ENCODE measurements around the gene ITPRIP.

ITPRIP gene

GRCh38 chr10:104351061-104351702, 12.9 kb upstream of the ITPRIP start:
- H3K4me3 ChIP-seq (ENCODE audit: low read depth in 1 of 2, low read length in 2 of 2) = no peak overlapping the region
- H3K9me3 ChIP-seq (ENCODE audit: control insufficient read depth in 1 of 2, low read length in 2 of 2) = no peaks in the 10 kb centered on the region
- no peak overlapping the region for H3K27ac ChIP-seq (ENCODE audit: low read length)
- no peaks in the 10 kb centered on the region for H3K27me3 ChIP-seq (ENCODE audit: low read depth, low read length)
- no peaks in the 10 kb centered on the region for H3K36me3 ChIP-seq (ENCODE audit: control insufficient read depth in 1 of 2, insufficient read depth in 2 of 2, low read length in 2 of 2)
- peaks cover 7 to 13% of the 10 kb centered on the region in 2 donors for H3K4me1 ChIP-seq (ENCODE audit: control insufficient read depth in 1 of 2, insufficient read depth in 2 of 2, low read length in 2 of 2)

DNA sequence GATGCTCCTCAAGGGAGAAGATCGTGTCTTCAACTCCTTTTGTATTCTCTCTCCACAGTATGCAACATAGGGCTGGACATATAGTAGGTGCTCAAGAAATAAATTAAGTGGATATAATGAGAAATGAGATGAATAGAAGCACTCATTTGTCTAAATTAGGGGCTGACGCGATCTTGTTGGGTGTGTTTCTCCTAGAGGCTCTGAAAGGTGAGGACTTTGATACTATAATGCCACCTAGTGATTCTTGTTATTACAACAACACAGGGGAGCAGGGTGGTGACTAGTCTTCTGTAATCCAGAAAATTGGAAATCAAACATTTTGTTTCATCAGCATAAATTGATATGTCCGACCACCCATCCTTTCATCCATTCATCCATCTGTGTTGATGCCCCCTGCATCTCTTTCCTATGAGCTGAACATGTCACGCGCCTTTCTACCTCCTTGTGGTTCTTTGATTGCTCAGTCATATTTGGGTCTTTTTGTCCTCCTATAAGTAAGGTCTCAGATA, 11.9 kb upstream of the ITPRIP start:
- Histone ChIP-seq H3K9me3 (ENCODE audit: control insufficient read depth in 1 of 2, low read length in 2 of 2) (no peaks in the 10 kb centered on the region), H3K4me1 (ENCODE audit: control insufficient read depth in 1 of 2, insufficient read depth in 2 of 2, low read length in 2 of 2) (peaks cover 7 to 13% of the 10 kb centered on the region in 2 donors), H3K27ac (ENCODE audit: low read length) (peak overlapping the region; percentile 64), H3K36me3 (ENCODE audit: control insufficient read depth in 1 of 2, insufficient read depth in 2 of 2, low read length in 2 of 2) (no peaks in the 10 kb centered on the region), H3K27me3 (ENCODE audit: low read depth, low read length) (no peaks in the 10 kb centered on the region), H3K4me3 (ENCODE audit: low read depth in 1 of 2, low read length in 2 of 2) (peak overlapping the region; percentile 27 to 37)

GRCh38 chr10:104349623-104350126, 11.4 kb upstream of the ITPRIP start:
- Histone ChIP-seq H3K27me3 (ENCODE audit: low read depth, low read length) (no peaks in the 10 kb centered on the region), H3K9me3 (ENCODE audit: control insufficient read depth in 1 of 2, low read length in 2 of 2) (no peaks in the 10 kb centered on the region), H3K4me3 (ENCODE audit: low read depth in 1 of 2, low read length in 2 of 2) (peak overlapping the region; percentile 27 to 37), H3K4me1 (ENCODE audit: control insufficient read depth in 1 of 2, insufficient read depth in 2 of 2, low read length in 2 of 2) (peaks cover 7 to 13% of the 10 kb centered on the region in 2 donors), H3K27ac (ENCODE audit: low read length) (peak overlapping the region; percentile 64), H3K36me3 (ENCODE audit: control insufficient read depth in 1 of 2, insufficient read depth in 2 of 2, low read length in 2 of 2) (no peaks in the 10 kb centered on the region)

DNA sequence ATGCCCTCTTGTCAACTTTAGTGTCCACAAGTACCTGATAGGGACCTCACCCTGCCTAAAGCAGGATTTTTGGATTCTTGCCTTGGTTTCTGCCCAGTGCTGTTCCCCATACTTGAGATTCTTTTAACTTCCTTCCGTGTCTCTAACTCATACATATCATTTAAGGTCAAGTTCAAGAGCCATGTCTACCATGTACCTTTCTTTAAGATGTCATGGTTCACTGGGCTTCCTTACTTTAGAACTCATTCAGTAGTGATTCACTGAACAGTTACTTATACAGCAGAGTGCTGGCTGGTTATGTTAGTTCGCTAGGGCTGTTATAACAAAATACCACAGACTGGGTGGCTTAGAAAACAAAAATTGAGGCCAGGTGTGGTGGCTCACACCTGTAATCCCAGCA, 10.3 kb upstream of the ITPRIP start:
- Histone ChIP-seq H3K36me3 (ENCODE audit: control insufficient read depth in 1 of 2, insufficient read depth in 2 of 2, low read length in 2 of 2) (no peaks in the 10 kb centered on the region), H3K4me1 (ENCODE audit: control insufficient read depth in 1 of 2, insufficient read depth in 2 of 2, low read length in 2 of 2) (peaks cover 3 to 9% of the 10 kb centered on the region in 2 donors), H3K9me3 (ENCODE audit: control insufficient read depth in 1 of 2, low read length in 2 of 2) (no peaks in the 10 kb centered on the region), H3K27ac (ENCODE audit: low read length) (no peak overlapping the region), H3K4me3 (ENCODE audit: low read depth in 1 of 2, low read length in 2 of 2) (no peak overlapping the region), H3K27me3 (ENCODE audit: low read depth, low read length) (no peaks in the 10 kb centered on the region)

DNA sequence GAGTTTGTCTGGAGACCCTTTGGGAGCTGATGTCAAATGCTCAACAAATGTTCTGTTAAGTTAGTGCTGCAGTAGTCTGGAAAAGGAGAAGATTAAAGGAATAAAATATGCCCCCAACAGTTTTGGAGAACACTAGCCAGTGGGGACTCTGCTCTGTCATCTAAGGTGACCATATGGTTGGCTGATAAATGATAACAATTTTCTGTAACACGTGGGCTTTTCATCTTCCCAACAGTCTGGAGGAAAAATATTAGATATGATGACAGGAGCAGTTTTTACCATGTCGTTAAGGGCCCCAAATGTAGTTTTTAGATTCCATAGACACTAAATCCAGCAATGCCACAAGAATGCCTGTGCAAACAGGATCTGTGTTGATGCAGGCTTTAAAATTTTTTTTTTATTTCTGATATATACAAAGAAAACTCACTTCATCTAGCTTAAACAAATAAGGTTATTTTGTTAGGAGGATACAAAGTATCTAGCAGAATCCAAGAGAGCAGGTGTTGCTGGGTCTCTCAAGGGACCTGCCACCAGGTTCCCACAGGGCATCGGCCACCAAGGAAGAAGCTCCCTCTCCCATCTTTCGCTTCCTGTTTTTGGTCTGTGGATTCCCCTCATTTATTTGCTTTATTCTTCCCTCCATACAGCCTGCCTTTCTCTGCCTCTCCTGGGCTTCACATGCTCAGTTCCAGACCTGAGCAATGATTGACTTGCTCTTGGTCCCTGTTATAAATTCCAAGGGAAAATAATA, 9.2 kb upstream of the ITPRIP start:
- H3K27ac ChIP-seq (ENCODE audit: low read length) = no peak overlapping the region
- H3K4me1 ChIP-seq (ENCODE audit: control insufficient read depth in 1 of 2, insufficient read depth in 2 of 2, low read length in 2 of 2) = peaks cover under 1 to 3% of the 10 kb centered on the region in 2 donors
- H3K4me3 ChIP-seq (ENCODE audit: low read depth in 1 of 2, low read length in 2 of 2) = no peak overlapping the region
- H3K27me3 ChIP-seq (ENCODE audit: low read depth, low read length) = no peaks in the 10 kb centered on the region
- H3K36me3 ChIP-seq (ENCODE audit: control insufficient read depth in 1 of 2, insufficient read depth in 2 of 2, low read length in 2 of 2) = no peaks in the 10 kb centered on the region
- H3K9me3 ChIP-seq (ENCODE audit: control insufficient read depth in 1 of 2, low read length in 2 of 2) = no peaks in the 10 kb centered on the region

DNA sequence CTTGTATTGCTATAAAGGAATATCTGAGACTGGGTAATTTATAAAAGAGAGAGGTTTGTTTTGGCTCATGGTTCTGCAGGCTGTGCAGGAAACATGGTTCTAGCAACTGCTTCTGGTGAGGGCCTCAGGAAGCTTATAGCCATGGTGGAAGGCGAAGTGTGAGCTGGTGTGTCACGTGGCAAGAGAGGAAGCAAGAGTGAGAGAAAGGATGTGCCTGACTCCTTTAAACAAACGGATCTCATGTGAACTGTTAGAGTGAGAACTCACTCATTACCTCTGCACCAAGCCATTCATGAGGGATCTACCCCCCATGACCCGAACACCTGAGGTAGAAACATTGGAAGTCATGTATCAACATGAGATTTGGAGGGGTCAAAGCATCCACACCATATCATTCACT, 7.7 kb upstream of the ITPRIP start:
- Histone ChIP-seq H3K27me3 (ENCODE audit: low read depth, low read length) (no peaks in the 10 kb centered on the region), H3K9me3 (ENCODE audit: control insufficient read depth in 1 of 2, low read length in 2 of 2) (no peaks in the 10 kb centered on the region), H3K4me1 (ENCODE audit: control insufficient read depth in 1 of 2, insufficient read depth in 2 of 2, low read length in 2 of 2) (peaks cover 0 to 3% of the 10 kb centered on the region in 2 donors), H3K36me3 (ENCODE audit: control insufficient read depth in 1 of 2, insufficient read depth in 2 of 2, low read length in 2 of 2) (no peaks in the 10 kb centered on the region), H3K27ac (ENCODE audit: low read length) (no peak overlapping the region), H3K4me3 (ENCODE audit: low read depth in 1 of 2, low read length in 2 of 2) (no peak overlapping the region)

DNA sequence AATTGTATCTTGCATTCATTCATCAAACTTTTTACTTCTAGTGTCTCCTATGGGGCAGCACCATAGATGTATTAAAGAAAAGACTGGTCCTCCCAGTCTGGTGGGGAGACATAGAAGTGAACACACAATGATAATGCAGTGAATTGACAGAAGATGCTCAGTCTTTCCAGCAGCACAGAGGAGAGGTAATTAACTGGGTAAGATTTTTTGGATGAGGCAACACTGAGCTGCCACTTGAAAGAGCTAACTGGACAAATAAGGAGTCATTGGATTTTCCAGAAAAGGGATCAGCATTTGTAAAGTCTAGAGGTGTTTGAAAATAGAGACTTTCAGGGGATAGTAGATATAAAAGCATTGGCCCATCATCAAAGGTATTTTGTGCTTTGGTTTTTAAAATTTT, 7.2 kb upstream of the ITPRIP start:
- Histone ChIP-seq H3K27ac (ENCODE audit: low read length) (no peak overlapping the region), H3K9me3 (ENCODE audit: control insufficient read depth in 1 of 2, low read length in 2 of 2) (no peaks in the 10 kb centered on the region), H3K27me3 (ENCODE audit: low read depth, low read length) (no peaks in the 10 kb centered on the region), H3K4me1 (ENCODE audit: control insufficient read depth in 1 of 2, insufficient read depth in 2 of 2, low read length in 2 of 2) (peaks cover under 1 to 5% of the 10 kb centered on the region in 2 donors), H3K4me3 (ENCODE audit: low read depth in 1 of 2, low read length in 2 of 2) (no peak overlapping the region), H3K36me3 (ENCODE audit: control insufficient read depth in 1 of 2, insufficient read depth in 2 of 2, low read length in 2 of 2) (no peaks in the 10 kb centered on the region)

DNA sequence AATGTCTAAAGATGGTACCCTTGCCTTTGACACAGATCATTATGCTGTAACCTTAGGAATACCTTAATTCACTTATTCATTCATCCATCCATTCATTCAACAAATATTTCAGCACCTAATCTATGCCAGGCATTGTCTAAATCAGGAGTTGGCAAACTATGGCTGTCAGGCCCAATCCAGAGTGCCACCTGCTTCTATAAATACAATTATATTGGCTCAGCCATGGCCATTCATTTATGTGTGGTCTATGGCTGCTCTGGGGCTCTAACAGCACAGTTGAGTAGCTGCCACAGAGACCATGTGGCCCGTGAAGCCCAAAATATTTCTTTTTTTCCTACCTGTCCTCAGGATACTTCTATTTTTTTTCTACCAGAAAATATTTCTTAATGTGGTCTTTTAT, 6.0 kb upstream of the ITPRIP start:
- Histone ChIP-seq H3K9me3 (ENCODE audit: control insufficient read depth in 1 of 2, low read length in 2 of 2) (no peaks in the 10 kb centered on the region), H3K27ac (ENCODE audit: low read length) (no peak overlapping the region), H3K27me3 (ENCODE audit: low read depth, low read length) (no peaks in the 10 kb centered on the region), H3K4me1 (ENCODE audit: control insufficient read depth in 1 of 2, insufficient read depth in 2 of 2, low read length in 2 of 2) (peaks cover 6% of the 10 kb centered on the region in 2 donors), H3K36me3 (ENCODE audit: control insufficient read depth in 1 of 2, insufficient read depth in 2 of 2, low read length in 2 of 2) (peaks cover 0 to 2% of the 10 kb centered on the region in 2 donors), H3K4me3 (ENCODE audit: low read depth in 1 of 2, low read length in 2 of 2) (no peak overlapping the region)

DNA sequence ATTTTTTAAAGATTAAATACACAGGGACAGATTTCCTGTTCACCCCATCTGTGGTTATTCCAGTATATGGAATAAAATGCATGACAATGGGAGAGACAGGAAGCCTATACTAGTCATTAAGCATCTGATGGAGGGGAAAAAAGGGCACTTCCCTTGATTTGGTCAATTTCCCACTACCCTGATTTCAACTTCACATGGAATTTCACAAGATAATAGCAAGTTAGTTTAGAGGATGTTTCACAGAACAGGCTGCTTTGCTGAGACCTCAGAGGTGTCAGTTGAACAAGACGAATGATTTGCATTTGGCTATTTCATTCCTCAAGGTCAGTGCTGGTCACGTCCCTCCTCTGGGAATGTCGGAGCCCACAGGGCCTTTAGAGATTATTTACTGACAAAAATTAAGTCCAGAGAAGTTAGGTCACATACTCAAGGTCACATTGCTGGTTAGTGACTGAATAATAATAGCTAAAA, 4.7 kb upstream of the ITPRIP start:
- H3K27me3 ChIP-seq (ENCODE audit: low read depth, low read length) = no peaks in the 10 kb centered on the region
- H3K27ac ChIP-seq (ENCODE audit: low read length) = no peak overlapping the region
- peaks cover 6% of the 10 kb centered on the region in 2 donors for H3K4me1 ChIP-seq (ENCODE audit: control insufficient read depth in 1 of 2, insufficient read depth in 2 of 2, low read length in 2 of 2)

DNA sequence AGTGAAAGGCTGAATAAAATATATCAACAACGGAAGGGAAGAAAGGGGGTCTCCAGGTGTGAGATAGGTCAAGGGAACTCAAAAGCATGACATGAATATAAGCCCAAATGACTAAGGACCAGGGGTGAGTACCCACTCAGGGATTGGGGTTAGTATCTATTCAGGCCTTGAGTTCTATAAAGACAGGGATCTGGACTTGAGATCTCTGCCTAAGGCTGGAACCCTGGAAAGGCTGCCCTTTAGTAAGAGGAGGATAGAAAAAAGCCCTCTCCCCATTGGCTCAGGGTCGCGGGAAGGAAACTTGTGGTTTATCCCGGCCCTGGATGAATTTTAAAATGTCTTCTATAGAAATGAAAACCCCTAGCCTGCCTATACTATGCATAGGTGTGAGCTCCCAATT, 2.4 kb upstream of the ITPRIP start:
- H3K27ac ChIP-seq (ENCODE audit: low read length) = peak overlapping the region; percentile 22
- H3K4me3 ChIP-seq (ENCODE audit: low read depth in 1 of 2, low read length in 2 of 2) = peak overlapping the region in 1 of 2 donors; percentile 8
- peaks cover 11 to 17% of the 10 kb centered on the region in 2 donors for H3K4me1 ChIP-seq (ENCODE audit: control insufficient read depth in 1 of 2, insufficient read depth in 2 of 2, low read length in 2 of 2)
- no peaks in the 10 kb centered on the region for H3K27me3 ChIP-seq (ENCODE audit: low read depth, low read length)
- H3K9me3 ChIP-seq (ENCODE audit: control insufficient read depth in 1 of 2, low read length in 2 of 2) = no peaks in the 10 kb centered on the region
- H3K36me3 ChIP-seq (ENCODE audit: control insufficient read depth in 1 of 2, insufficient read depth in 2 of 2, low read length in 2 of 2) = peaks cover 0 to 18% of the 10 kb centered on the region in 2 donors

More for the DNA sequence above, 4.7 kb upstream of the ITPRIP start:
- Histone ChIP-seq H3K9me3 (ENCODE audit: control insufficient read depth in 1 of 2, low read length in 2 of 2) (no peaks in the 10 kb centered on the region), H3K4me3 (ENCODE audit: low read depth in 1 of 2, low read length in 2 of 2) (no peak overlapping the region), H3K36me3 (ENCODE audit: control insufficient read depth in 1 of 2, insufficient read depth in 2 of 2, low read length in 2 of 2) (peaks cover 0 to 13% of the 10 kb centered on the region in 2 donors)

- peak overlapping the region; percentile 22 for H3K27ac ChIP-seq (ENCODE audit: low read length)
- peaks cover 0 to 18% of the 10 kb centered on the region in 2 donors for H3K36me3 ChIP-seq (ENCODE audit: control insufficient read depth in 1 of 2, insufficient read depth in 2 of 2, low read length in 2 of 2)
- no peaks in the 10 kb centered on the region for H3K9me3 ChIP-seq (ENCODE audit: control insufficient read depth in 1 of 2, low read length in 2 of 2)
- H3K4me1 ChIP-seq (ENCODE audit: control insufficient read depth in 1 of 2, insufficient read depth in 2 of 2, low read length in 2 of 2) = peaks cover 14 to 22% of the 10 kb centered on the region in 2 donors
- no peaks in the 10 kb centered on the region for H3K27me3 ChIP-seq (ENCODE audit: low read depth, low read length)
- peak overlapping the region in 1 of 2 donors; percentile 8 for H3K4me3 ChIP-seq (ENCODE audit: low read depth in 1 of 2, low read length in 2 of 2)
These were observed 1.9 kb upstream of the ITPRIP start for GRCh38 chr10:104340111-104340526.
